Tibial artery (tissue), 4 donors: ENCODE measurements around the gene RRAS2.

Experiments
- DNase-seq, 2 donors: peaks; one replicate each; pipeline ENCODE4 v3.0.0-alpha.2; 2019
- H3K27ac ChIP-seq, 2 donors: fragments of 200-600 bp; sonication (generic) in 1 of 2; 1 replicate in 1 of 2; 2 replicates in 1 of 2; pipeline ENCODE4 v1.5.1; 2018 to 2019; ENCODE audit warnings: mild to moderate bottlenecking in 1 of 2
- H3K27me3 ChIP-seq, 2 donors: fragments of 200-600 bp; sonication (generic) in 1 of 2; one replicate each; pipeline versions ENCODE4 v1.5.1 to v1.6.0; 2016 to 2019
- H3K36me3 ChIP-seq, 3 donors: fragments of 200-600 bp; sonication (generic) in 2 of 3; one replicate each; pipeline ENCODE4 v1.5.1; 2016 to 2019; ENCODE audit warnings: mild to moderate bottlenecking in 2 of 3
- H3K4me1 ChIP-seq, 4 donors: fragments of 200-600 bp; sonication (generic) in 2 of 4; 1 replicate in 3 of 4; 2 replicates in 1 of 4; pipeline ENCODE4 v1.5.1; 2016 to 2019
- H3K4me3 ChIP-seq, 2 donors: fragments of 200-600 bp; sonication (generic) in 1 of 2; 1 replicate in 1 of 2; 2 replicates in 1 of 2; pipeline ENCODE4 v1.5.1; 2018 to 2019; ENCODE audit warnings: mild to moderate bottlenecking in 2 of 2
- H3K9me3 ChIP-seq, 3 donors: fragments of 200-600 bp; sonication (generic) in 1 of 3; one replicate each; pipeline ENCODE4 v1.5.1; 2016 to 2019
- CTCF ChIP-seq, 2 experiments: fragments of 200-600 bp in 1 of 2; fragments of 450-650 bp in 1 of 2; IDR thresholded peaks; one replicate each; pipeline ENCODE4 v1.5.1; 2017 to 2019; ENCODE audit warnings: antibody characterized with exemption in 2 of 2, mild to moderate bottlenecking in 1 of 2, moderate library complexity in 1 of 2
- intact Hi-C: fragments of 100-400 bp; cut with DNase I; formaldehyde crosslinking; loops from one replicate; pipeline ENCODE4 v1.15.0; 2023; ENCODE audit warnings: low total_unique reads

Gene RRAS2

GRCh38 chr11:14259186-14259784 is 99.7 kb downstream of the RRAS2 start:
- peaks cover 0 to 8% of the 10 kb centered on the region in 2 donors for H3K27me3 ChIP-seq
- peaks cover 0 to 5% (median 0%) of the 10 kb centered on the region in 3 donors for H3K9me3 ChIP-seq
- no peak for TF ChIP-seq CTCF (IDR thresholded peaks at IDR 0.05)
- no peak for DNase-seq
- no peak overlapping the region for H3K4me3 ChIP-seq
- no peak overlapping the region for H3K27ac ChIP-seq
- peaks cover 0 to 7% (median 0%) of the 10 kb centered on the region in 4 donors for H3K4me1 ChIP-seq
- peaks cover 0 to 4% (median 0%) of the 10 kb centered on the region in 3 donors for H3K36me3 ChIP-seq
- intact Hi-C loops = no loop called here

GRCh38 chr11:14258221-14258935 is 100.6 kb downstream of the RRAS2 start:
- Histone ChIP-seq H3K27ac (no peak overlapping the region), H3K27me3 (peaks cover 0 to 8% of the 10 kb centered on the region in 2 donors), H3K9me3 (peaks cover 0 to under 1% (median 0%) of the 10 kb centered on the region in 3 donors), H3K4me3 (no peak overlapping the region), H3K36me3 (peaks cover 0 to 4% (median 0%) of the 10 kb centered on the region in 3 donors), H3K4me1 (peaks cover 0 to 7% (median 0%) of the 10 kb centered on the region in 4 donors)
- no peak for DNase-seq
- intact Hi-C loops = no loop called here
- no peak for TF ChIP-seq CTCF (IDR thresholded peaks at IDR 0.05)

GRCh38 chr11:14255238-14255534 is 103.8 kb downstream of the RRAS2 start:
- Histone ChIP-seq H3K4me1 (no peaks in the 10 kb centered on the region), H3K27me3 (peaks cover 0 to 19% of the 10 kb centered on the region in 2 donors), H3K9me3 (no peaks in the 10 kb centered on the region), H3K27ac (no peak overlapping the region), H3K4me3 (no peak overlapping the region), H3K36me3 (peaks cover 0 to 4% (median 0%) of the 10 kb centered on the region in 3 donors)
- intact Hi-C loops = no loop called here
- TF ChIP-seq CTCF (IDR thresholded peaks at IDR 0.05) = no peak
- no peak for DNase-seq

GRCh38 chr11:14254533-14255237 is 104.3 kb downstream of the RRAS2 start:
- Histone ChIP-seq H3K27ac (no peak overlapping the region), H3K4me1 (no peaks in the 10 kb centered on the region), H3K27me3 (peaks cover 0 to 22% of the 10 kb centered on the region in 2 donors), H3K36me3 (peaks cover 0 to 4% (median 0%) of the 10 kb centered on the region in 3 donors), H3K9me3 (no peaks in the 10 kb centered on the region), H3K4me3 (no peak overlapping the region)
- no peak for TF ChIP-seq CTCF (IDR thresholded peaks at IDR 0.05)
- intact Hi-C loops = no loop called here
- DNase-seq = no peak

GRCh38 chr11:14253840-14254239 is 105.1 kb downstream of the RRAS2 start:
- TF ChIP-seq CTCF (IDR thresholded peaks at IDR 0.05) = no peak
- Histone ChIP-seq H3K27me3 (peaks cover 0 to 22% of the 10 kb centered on the region in 2 donors), H3K4me3 (no peak overlapping the region), H3K4me1 (no peaks in the 10 kb centered on the region), H3K9me3 (no peaks in the 10 kb centered on the region), H3K36me3 (no peaks in the 10 kb centered on the region), H3K27ac (no peak overlapping the region)
- intact Hi-C loops = no loop called here
- no peak for DNase-seq
